Left cardiac atrium (tissue), 4 donors: Measurements from ENCODE around the gene SLC6A9. TPM values are rescaled to one million over a fixed set of nuclear protein-coding genes. Genes with fewer than 3 reads are reported as not detected.

Experiments
- ATAC-seq, 2 donors: fragments of 200-7000 bp; cut with Tn5 transposase; one replicate each; pipeline ENCODE4 v1.9.1; 2020; ENCODE audit warnings: mild to moderate bottlenecking in 2 of 2, moderate library complexity in 2 of 2
- DNase-seq: peaks from one replicate; pipeline ENCODE4 v3.0.0-alpha.2; 2020
- intact Hi-C, 2 donors: fragments of 100-400 bp; cut with DNase I; formaldehyde crosslinking; loops; one replicate each; pipeline versions ENCODE4 v1.14.1 to v1.15.1; 2022 to 2023
- total RNA-seq, 2 donors: library from RNA; stranded (reverse); fragmentation: NEBNext Ultra II Directional; extraction: Animal tissue kit (Norgen Biotek cat#: 25700); gene quantifications; one replicate each; pipeline ENCODE4 v1.2.1, GENCODE V29; 2021
- donor health status: DM: no; HTN: yes; CAD: no.
- donor health status: DM: no; HTN: yes; CAD: no; lungs with severe emphysema.
- donor health status: DM: yes; HTN: yes; CAD: no.
- donor health status: Dilated cardiomyopathy.

SLC6A9 gene
- total RNA-seq, 2 donors from 2014 or later = 1.3 to 3.1 TPM

- intact Hi-C loops = no loop called here
- ATAC-seq (no peak), DNase-seq (no peak)
Observed at GRCh38 chr1:43961692-43962091, 69.6 kb downstream of the SLC6A9 start.

GRCh38 chr1:43960798-43961197 is 70.5 kb downstream of the SLC6A9 start:
- intact Hi-C loops = no loop called here
- DNase-seq (no peak), ATAC-seq (no peak)

DNA sequence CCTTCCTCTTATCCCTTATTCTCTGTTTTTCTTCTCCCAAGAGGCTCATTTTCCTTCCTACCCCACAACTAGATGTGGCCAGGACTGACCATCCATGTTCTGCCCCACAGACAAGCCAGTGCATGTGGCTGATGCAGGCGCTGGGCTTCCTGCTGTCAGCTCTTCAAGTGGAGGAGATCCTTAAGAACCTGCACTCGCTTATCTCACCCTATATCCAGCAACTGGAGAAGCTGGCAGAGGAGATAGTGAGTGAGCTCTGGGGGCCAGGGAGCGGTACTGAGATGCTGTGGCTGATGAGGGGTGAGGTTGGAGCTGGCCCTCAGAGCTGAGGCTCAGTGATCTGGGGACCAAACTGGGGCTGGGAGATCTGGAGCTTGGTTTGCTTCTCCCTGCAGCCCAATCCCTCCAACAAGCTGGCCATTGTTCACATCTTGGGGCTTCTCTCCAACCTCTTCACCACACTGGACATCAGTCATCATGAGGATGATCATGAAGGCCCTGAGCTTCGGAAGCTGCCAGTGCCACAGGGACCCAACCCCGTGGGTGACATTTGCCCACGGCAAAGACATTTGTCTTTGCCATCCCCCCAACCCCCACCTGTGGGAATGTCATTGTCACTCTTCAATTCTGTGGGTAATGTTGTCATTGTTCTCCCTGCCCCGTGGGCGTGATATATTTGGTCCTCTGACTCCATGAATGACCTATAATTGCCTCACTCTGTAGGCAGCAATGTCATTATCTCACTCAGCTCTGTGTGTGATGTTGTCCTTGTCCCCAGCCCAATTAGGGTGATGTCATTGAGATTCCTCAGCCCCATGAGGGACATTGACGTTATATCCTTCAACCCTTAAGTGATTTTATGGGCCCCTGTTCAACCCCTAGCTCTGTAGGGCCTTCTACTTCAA is 72.7 kb downstream of the SLC6A9 start:
- ATAC-seq = no peak
- no peak for DNase-seq
- intact Hi-C loops = no loop called here

DNA sequence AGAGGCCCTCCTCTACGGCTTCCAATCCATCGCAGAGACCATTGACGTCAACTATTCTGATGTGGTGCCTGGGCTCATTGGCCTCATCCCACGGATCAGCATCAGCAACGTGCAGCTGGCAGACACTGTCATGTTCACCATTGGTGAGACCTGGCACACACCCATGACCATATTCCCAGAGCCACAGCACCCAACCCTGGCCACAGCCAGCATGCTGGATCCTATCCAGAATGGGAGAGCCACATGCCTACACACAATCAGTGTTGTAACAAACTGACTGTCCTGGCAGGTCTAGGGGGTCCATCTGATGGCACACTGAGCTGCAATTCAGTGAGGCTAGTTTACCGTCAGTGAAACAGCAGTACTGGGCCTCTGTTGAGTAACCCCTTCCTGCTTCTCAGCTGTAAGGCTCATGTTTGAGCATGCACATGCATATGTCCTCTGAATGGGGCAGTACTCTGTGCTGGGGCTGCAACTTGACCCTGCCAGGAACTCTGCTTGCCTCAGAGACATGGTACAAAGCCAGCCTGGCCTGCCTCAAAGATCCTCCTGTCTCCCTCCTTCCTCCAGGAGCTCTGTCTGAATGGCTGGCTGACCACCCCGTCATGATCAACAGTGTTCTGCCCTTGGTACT is 73.7 kb downstream of the SLC6A9 start:
- intact Hi-C loops = no loop called here
- DNase-seq (no peak), ATAC-seq (no peak)

GRCh38 chr1:43956234-43956633 is 75.0 kb downstream of the SLC6A9 start:
- DNase-seq (no peak), ATAC-seq (no peak)
- intact Hi-C loops = no loop called here

GRCh38 chr1:43954036-43954435 is 77.2 kb downstream of the SLC6A9 start:
- intact Hi-C loops = no loop called here
- ATAC-seq = no peak
- DNase-seq = no peak

- no peak for DNase-seq
- no peak for ATAC-seq
- intact Hi-C loops = no loop called here
Observed at GRCh38 chr1:43953361-43953760, 77.9 kb downstream of the SLC6A9 start.

DNA sequence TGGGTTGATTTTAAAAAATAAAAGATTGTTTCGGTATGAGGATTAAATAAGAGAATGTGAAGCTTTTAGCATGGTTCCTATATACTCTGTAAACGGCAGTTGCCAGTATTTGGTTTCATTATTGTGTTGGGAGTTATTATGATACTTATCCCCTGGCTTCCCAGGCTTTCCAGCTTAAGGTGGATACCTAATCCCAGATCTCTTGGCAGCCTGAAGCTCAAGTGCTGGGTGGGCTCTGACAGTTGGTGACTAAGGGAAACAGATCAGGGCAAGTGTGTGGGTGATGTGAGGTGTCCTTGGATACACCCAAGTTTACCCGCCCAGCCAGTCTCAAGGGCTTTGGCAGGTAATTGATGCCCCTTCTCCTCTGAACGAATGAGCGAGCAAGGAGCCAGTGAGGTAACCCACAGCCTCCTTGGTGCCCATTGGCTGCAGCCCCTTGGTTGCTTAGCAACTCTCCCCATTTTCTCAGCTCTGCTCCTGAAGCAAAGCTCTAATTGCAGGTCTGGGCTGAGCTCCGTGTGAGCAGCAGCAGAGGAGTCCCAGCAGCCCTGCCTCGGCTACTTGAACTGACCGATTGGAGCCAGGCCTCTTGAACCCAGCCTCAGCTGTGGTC is 78.4 kb downstream of the SLC6A9 start:
- ATAC-seq (no peak), DNase-seq (no peak)
- intact Hi-C loops = no loop called here

DNA sequence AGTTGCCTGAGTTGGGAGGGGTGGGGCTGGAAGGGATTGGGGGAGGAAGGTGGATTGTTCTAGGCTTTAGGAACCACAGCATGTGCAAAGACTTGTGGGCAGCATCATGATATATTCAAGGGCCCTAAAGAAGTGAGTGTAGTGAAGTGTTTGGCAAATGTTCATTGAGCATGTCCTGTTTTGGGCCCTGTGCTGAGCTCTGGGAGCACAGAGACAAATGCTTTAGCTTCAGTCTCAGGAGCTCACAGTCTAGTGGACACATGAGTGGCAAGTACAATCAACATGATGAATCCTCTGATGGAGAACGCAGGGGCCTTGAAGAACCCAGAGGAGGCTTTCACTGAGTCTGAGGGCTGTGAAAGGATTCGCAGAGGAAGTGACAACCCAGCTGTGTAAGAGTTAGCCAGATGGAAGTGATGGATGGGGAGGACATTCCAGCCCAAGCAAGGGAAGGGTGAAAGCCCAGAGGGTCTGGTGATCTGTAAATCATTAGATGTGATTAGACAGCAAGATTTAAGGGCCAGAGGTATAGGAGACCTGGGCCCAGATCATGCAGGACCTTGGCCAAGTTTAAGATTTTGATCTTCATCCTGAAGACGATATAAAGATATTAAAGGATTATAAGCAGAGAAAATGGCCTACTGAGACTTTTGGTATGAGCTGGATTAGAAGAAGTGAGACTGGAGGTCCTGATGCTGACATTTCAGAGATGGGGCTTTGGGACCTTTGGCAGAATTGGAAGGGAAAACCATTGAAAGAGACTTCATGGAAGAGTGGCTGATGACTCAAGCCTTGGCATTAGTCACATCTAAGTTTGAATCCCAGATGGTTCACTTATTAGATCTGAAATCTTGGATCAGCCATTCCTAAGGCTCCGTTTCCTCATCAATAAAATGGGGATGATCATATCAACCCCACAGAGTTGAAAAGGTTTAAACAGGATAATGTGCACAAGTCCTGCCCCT is 80.0 kb downstream of the SLC6A9 start:
- intact Hi-C loops = no loop called here
- no peak for DNase-seq
- no peak for ATAC-seq

- ATAC-seq (no peak), DNase-seq (no peak)
- intact Hi-C loops = no loop called here
Observed at GRCh38 chr1:43949678-43950077, 81.6 kb downstream of the SLC6A9 start.

DNA sequence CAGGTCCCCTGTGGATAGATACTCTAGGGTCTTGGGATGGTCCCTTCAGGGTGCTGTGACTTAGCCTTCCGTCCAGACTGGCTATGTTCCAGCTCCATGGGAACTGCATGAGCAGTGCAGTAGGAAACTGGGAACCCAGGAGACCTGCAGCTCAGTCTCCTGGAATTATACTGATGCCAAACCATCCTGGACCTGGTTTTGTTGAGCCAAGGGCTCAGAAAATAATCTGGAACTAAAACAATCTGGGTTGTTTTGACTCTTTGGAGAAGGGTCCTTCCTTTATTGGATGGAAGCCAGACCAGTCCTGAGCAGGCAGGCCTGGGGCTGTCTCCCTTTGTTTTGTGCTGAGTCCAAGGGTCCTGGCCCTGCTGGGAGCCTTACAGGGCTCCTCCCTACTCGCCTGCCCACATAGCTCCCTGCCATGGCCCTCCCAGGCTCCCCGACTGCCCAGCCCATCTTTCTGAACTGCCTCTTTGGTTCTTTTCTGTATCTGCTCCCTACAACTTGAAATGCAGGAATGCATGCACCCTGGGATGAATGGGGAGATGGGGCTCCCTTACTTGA is 83.3 kb downstream of the SLC6A9 start:
- intact Hi-C loops = no loop called here

DNA sequence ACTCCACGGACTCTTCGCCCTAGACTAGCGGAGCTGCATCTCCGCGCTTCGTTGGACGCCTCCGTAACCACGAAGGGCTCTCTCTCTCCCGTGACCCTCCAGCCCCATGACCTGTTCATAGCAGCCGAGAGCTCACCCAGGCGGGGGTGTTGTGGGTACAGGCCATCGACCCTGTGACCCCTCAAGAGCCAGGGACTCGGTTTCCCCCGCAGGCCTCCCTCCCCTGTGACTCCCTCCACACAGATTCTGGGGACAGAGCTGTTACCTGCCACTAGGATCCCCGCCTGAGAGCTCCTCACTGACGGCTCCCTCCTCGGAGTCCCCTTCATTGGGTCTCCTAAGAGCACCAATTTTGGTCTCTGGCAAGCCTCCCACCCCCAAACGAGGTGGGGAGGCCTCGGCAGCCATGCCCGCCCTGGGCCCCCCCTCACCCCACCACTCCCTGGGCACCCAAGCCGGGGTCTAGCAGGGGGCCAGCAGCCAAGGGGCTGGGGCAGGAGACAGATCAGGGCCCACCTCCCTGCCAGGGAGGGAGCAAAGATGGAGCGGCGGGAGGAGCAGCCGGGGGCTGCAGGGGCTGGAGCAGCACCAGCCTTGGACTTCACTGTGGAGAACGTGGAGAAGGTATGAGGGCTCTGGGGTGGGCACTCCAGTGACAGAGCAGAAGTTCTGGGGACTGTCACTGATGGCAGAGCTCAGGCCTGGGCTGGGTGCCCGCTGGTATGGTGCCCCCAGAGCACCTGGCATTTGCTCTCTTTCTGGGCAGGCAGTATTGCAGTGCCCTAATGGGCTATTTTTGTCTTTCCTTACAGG is 84.0 kb downstream of the SLC6A9 start:
- ATAC-seq (peak; percentile 12 to 15), DNase-seq (no peak)
- intact Hi-C loops = no loop called here

More for the DNA sequence above, 83.3 kb downstream of the SLC6A9 start:
- DNase-seq (no peak), ATAC-seq (no peak)

Other genes starting within 250 kb of the SLC6A9 start
- under 1 TPM; 0.18 to 0.86 TPM for gene ARTN, start 97.7 kb downstream of the SLC6A9 start, total RNA-seq
- gene IPO13, start 84.5 kb downstream of the SLC6A9 start, total RNA-seq = 10 to 100 TPM; 26.7 to 30.1 TPM
- gene DPH2, start 61.5 kb downstream of the SLC6A9 start, total RNA-seq = 10 to 100 TPM; 14.1 to 20.9 TPM
- 100 to 1,000 TPM in 1 of 2 donors, 10 to 100 TPM in 1; 96.5 to 113 TPM for gene ATP6V0B, start 56.5 kb downstream of the SLC6A9 start, total RNA-seq
- 10 to 100 TPM; 35.5 to 44.2 TPM for gene B4GALT2, start 52.3 kb downstream of the SLC6A9 start, total RNA-seq
- 1 to 10 TPM; 1.8 to 2.2 TPM for gene CCDC24, start 39.9 kb downstream of the SLC6A9 start, total RNA-seq
- gene KLF17, start 87.4 kb upstream of the SLC6A9 start, total RNA-seq = not detected
- gene KLF18, start 110.2 kb upstream of the SLC6A9 start, total RNA-seq = not detected
- gene DMAP1, start 182.0 kb upstream of the SLC6A9 start, total RNA-seq = 10 to 100 TPM; 23.6 to 25.4 TPM